GM12801 (cell line): Measurements from ENCODE around the gene CDK8.

Source experiments
- CTCF ChIP-seq: IDR thresholded peaks from one replicate; pipeline ENCODE4 v1.5.1; 2011; ENCODE audit warnings: control low read depth; ENCODE audit not compliant: insufficient read length; ENCODE audit errors: extremely low read depth

The CDK8 gene

GRCh38 chr13:26376430-26376829 lies 122.5 kb downstream of the CDK8 start:
- no peak for TF ChIP-seq CTCF

DNA sequence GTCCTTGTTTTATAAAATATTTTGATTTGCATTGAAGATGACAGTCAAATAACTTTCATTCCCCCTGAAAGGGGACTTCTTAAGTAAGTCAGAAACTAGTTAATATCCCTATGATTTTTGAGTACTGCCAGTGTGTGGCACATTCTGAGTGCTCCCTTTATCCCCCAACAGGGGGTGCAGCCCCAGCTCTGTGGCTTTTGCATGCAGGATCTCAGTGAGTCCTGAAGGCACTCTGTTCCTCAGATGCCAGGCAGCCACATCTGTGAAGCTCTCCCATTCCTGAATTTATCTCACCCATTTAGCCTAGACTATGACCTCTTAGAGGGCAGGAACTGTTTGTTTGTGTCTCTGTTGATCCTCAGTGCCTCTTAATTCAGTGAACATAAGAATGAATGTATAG lies 123.1 kb downstream of the CDK8 start:
- no peak for TF ChIP-seq CTCF

DNA sequence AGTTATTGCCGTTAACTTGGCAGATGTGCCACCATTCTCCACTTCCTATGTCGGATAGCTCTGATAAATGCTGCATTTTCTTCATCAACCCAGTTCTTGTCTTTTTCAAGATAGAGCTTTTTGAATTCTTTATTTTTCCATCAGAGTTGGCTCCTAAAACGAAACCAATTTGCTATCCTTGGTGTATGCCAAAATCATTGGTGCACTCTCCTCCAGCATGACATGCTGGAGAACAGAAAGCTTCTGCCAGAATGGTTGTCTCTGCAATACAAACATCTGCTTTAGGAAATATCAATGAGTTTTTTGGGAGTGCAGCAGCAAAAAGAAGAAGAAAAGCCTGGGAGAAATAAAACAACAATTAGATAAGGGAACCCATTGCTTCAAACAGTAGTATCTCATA lies 124.2 kb downstream of the CDK8 start:
- TF ChIP-seq CTCF: no peak

DNA sequence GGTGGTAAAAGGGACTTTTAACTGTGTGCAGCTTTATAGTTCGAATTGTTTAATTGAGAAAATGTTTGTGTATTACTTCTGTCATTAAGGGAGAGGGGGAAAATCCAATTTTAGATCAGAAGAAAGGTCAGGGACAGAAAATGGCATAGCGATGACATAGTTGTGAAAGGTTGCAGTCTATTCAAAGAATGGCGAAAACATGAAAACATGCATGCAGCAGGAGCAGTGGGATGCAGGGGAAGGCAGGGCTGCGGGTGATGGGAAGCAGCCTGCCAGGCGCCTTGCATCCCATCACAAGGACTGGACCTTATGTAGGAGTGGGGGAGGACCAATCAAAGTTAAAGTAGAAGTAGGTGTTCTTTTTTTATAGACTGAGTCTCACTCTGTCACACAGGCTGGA lies 125.9 kb downstream of the CDK8 start:
- no peak for TF ChIP-seq CTCF

DNA sequence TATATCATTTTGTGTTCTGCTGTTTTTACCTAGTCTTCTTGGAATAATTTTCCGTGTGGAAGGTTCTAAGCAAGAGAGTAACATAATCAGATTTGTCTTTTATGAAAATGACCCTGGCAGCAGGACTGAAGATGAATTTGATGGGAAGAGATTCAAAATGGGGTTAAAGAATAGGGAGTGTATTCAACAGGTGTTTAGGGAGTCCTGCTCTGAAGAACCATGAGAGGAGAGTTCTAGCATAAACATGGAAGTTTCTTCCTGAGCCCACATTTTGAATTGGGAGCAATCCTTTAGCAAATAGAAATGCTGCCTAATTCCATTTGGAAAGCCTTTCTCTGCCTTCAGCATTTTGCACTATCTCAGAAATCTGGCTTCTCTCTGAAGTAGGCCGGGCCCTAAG lies 127.0 kb downstream of the CDK8 start:
- TF ChIP-seq CTCF: no peak

- TF ChIP-seq CTCF: no peak
Measured at GRCh38 chr13:26382366-26382765, 128.4 kb downstream of the CDK8 start.

DNA sequence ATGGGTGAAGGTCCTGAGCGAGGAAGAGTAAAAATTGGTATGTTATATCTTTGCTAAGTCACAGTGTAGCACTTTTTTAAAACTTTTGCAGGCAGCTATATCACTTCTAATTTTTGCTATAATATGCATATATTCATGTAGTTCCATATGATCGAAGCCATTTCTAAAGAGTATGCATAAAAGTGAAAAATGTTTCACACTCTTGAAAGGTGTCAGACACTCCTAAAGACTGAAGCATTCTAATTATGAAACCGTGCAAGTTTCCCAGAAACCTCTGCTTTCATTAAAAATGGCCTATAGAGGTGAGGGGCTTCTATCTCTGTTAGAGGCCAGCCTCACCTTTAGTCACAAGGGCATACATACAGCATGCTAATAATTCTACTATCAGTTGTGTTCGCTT lies 128.9 kb downstream of the CDK8 start:
- no peak for TF ChIP-seq CTCF

- TF ChIP-seq CTCF: no peak
Measured at GRCh38 chr13:26384587-26384986, 130.7 kb downstream of the CDK8 start.
